Activated CD8-positive, alpha-beta memory T cell treated with anti-CD3 and anti-CD28 coated beads, Interleukin-2, amount 10 ng/mL, durations not matched to agents 7 days and 5 days (primary cell): ENCODE data around the gene LRP1B. TPM values are rescaled to one million over a fixed set of nuclear protein-coding genes. Genes with fewer than 3 reads are reported as not detected.
"Not testable (repeated sequence)": the region's sequence is repeated elsewhere in the genome, so short reads cannot be mapped to it uniquely, and the experiment has no call there.

Experiments used
- ATAC-seq: fragments of 150-1000 bp; cut with Tn5 transposase; one replicate; pipeline ENCODE4 v1.10.0; 2021; ENCODE audit warnings: moderate library complexity
- CTCF ChIA-PET: fragments of 350-600 bp; sonication (Branson Sonifier 250); formaldehyde crosslinking; loops from one replicate; lab custom pipeline; 2021; ENCODE audit warnings: antibody characterized with exemption; lab: Charles Lee
- DNase-seq: peaks from one replicate; pipeline ENCODE4 v3.0.0-alpha.2; 2020
- H3K27ac Mint-ChIP-seq: one replicate; pipeline ENCODE4 v1.8.0; 2021; ENCODE audit warnings: mild to moderate bottlenecking, mixed read lengths
- H3K27me3 Mint-ChIP-seq: one replicate; pipeline ENCODE4 v1.8.0; 2021; ENCODE audit warnings: mixed read lengths
- H3K36me3 Mint-ChIP-seq: one replicate; pipeline ENCODE4 v1.8.0; 2021; ENCODE audit warnings: mild to moderate bottlenecking, mixed read lengths
- H3K4me1 Mint-ChIP-seq: one replicate; pipeline ENCODE4 v1.8.0; 2021; ENCODE audit warnings: mixed read lengths
- H3K4me3 Mint-ChIP-seq: one replicate; pipeline ENCODE4 v1.8.0; 2021; ENCODE audit warnings: mild to moderate bottlenecking, moderate library complexity, mixed read lengths
- H3K9me3 Mint-ChIP-seq: one replicate; pipeline ENCODE4 v1.8.0; 2022; ENCODE audit warnings: low read depth, mixed read lengths
- total RNA-seq, 2 experiments: library from RNA; stranded (reverse); gene quantifications; one replicate each; pipeline ENCODE4 v1.2.3, GENCODE V29; 2021

LRP1B gene
- total RNA-seq, 2 experiments from 2014 or later: not detected

GRCh38 chr2:141226560-141226959 lies 904.3 kb downstream of the LRP1B start:
- H3K27me3 Mint-ChIP-seq: no peaks in the 10 kb centered on the region
- ATAC-seq: no peak
- H3K9me3 Mint-ChIP-seq: peaks cover 9% of the 10 kb centered on the region
- no peak for DNase-seq
- H3K27ac Mint-ChIP-seq: no peak overlapping the region
- H3K4me1 Mint-ChIP-seq: no peaks in the 10 kb centered on the region
- H3K4me3 Mint-ChIP-seq: no peak overlapping the region
- H3K36me3 Mint-ChIP-seq: no peaks in the 10 kb centered on the region
- CTCF ChIA-PET: no interaction called here

- Mint-ChIP-seq H3K27me3 (no peaks in the 10 kb centered on the region), H3K36me3 (no peaks in the 10 kb centered on the region), H3K4me1 (no peaks in the 10 kb centered on the region), H3K4me3 (no peak overlapping the region), H3K9me3 (peaks cover 14% of the 10 kb centered on the region), H3K27ac (no peak overlapping the region)
- ATAC-seq (no peak), DNase-seq (no peak)
- CTCF ChIA-PET: no interaction called here
Measured at GRCh38 chr2:141207036-141207385, 923.8 kb downstream of the LRP1B start.

GRCh38 chr2:141201016-141201565 lies 929.7 kb downstream of the LRP1B start:
- CTCF ChIA-PET: no interaction called here

GRCh38 chr2:141200191-141200590 lies 930.6 kb downstream of the LRP1B start:
- H3K9me3 Mint-ChIP-seq: peaks cover 12% of the 10 kb centered on the region
- no peak overlapping the region for H3K4me3 Mint-ChIP-seq
- no peak for DNase-seq
- H3K27me3 Mint-ChIP-seq: no peaks in the 10 kb centered on the region
- ATAC-seq: no peak
- CTCF ChIA-PET: no interaction called here
- H3K4me1 Mint-ChIP-seq: no peaks in the 10 kb centered on the region
- no peaks in the 10 kb centered on the region for H3K36me3 Mint-ChIP-seq
- H3K27ac Mint-ChIP-seq: no peak overlapping the region

More at GRCh38 chr2:141201016-141201565, 929.7 kb downstream of the LRP1B start:
- Mint-ChIP-seq H3K4me3 (no peak overlapping the region), H3K4me1 (no peaks in the 10 kb centered on the region), H3K9me3 (peaks cover 15% of the 10 kb centered on the region), H3K36me3 (no peaks in the 10 kb centered on the region), H3K27ac (no peak overlapping the region), H3K27me3 (no peaks in the 10 kb centered on the region)
- no peak for DNase-seq
- ATAC-seq: no peak

GRCh38 chr2:141199711-141200110 lies 931.1 kb downstream of the LRP1B start:
- CTCF ChIA-PET: no interaction called here

GRCh38 chr2:141195087-141195486 lies 935.7 kb downstream of the LRP1B start:
- H3K4me1 Mint-ChIP-seq: no peaks in the 10 kb centered on the region
- H3K4me3 Mint-ChIP-seq: no peak overlapping the region
- ATAC-seq (no peak), DNase-seq (no peak)
- no peak overlapping the region for H3K27ac Mint-ChIP-seq
- no peaks in the 10 kb centered on the region for H3K36me3 Mint-ChIP-seq
- peaks cover 15% of the 10 kb centered on the region for H3K9me3 Mint-ChIP-seq
- no peaks in the 10 kb centered on the region for H3K27me3 Mint-ChIP-seq
- CTCF ChIA-PET: no interaction called here

More at GRCh38 chr2:141199711-141200110, 931.1 kb downstream of the LRP1B start:
- DNase-seq: no peak
- no peaks in the 10 kb centered on the region for H3K27me3 Mint-ChIP-seq
- H3K4me3 Mint-ChIP-seq: no peak overlapping the region
- H3K9me3 Mint-ChIP-seq: peaks cover 12% of the 10 kb centered on the region
- H3K4me1 Mint-ChIP-seq: no peaks in the 10 kb centered on the region
- no peaks in the 10 kb centered on the region for H3K36me3 Mint-ChIP-seq
- ATAC-seq: no peak
- H3K27ac Mint-ChIP-seq: no peak overlapping the region

GRCh38 chr2:141187075-141187439 lies 943.8 kb downstream of the LRP1B start:
- DNase-seq (no peak), ATAC-seq (no peak)
- CTCF ChIA-PET: no interaction called here
- peaks cover 2% of the 10 kb centered on the region for H3K9me3 Mint-ChIP-seq
- no peak overlapping the region for H3K27ac Mint-ChIP-seq
- no peaks in the 10 kb centered on the region for H3K36me3 Mint-ChIP-seq
- H3K27me3 Mint-ChIP-seq: no peaks in the 10 kb centered on the region
- H3K4me3 Mint-ChIP-seq: no peak overlapping the region
- H3K4me1 Mint-ChIP-seq: no peaks in the 10 kb centered on the region

- no peak for ATAC-seq
- no peak overlapping the region for H3K4me3 Mint-ChIP-seq
- no peak for DNase-seq
- H3K36me3 Mint-ChIP-seq: no peaks in the 10 kb centered on the region
- CTCF ChIA-PET: no interaction called here
- H3K27me3 Mint-ChIP-seq: no peaks in the 10 kb centered on the region
- H3K9me3 Mint-ChIP-seq: peaks cover 2% of the 10 kb centered on the region
- H3K27ac Mint-ChIP-seq: no peak overlapping the region
- H3K4me1 Mint-ChIP-seq: no peaks in the 10 kb centered on the region
Measured at GRCh38 chr2:141186413-141187074, 944.3 kb downstream of the LRP1B start.

- H3K27ac Mint-ChIP-seq: no peak overlapping the region
- no peaks in the 10 kb centered on the region for H3K27me3 Mint-ChIP-seq
- H3K4me1 Mint-ChIP-seq: no peaks in the 10 kb centered on the region
- H3K36me3 Mint-ChIP-seq: no peaks in the 10 kb centered on the region
- ATAC-seq: no peak
- CTCF ChIA-PET: no interaction called here
- no peak for DNase-seq
- H3K9me3 Mint-ChIP-seq: peaks cover 2% of the 10 kb centered on the region
- no peak overlapping the region for H3K4me3 Mint-ChIP-seq
Measured at GRCh38 chr2:141182246-141182645, 948.6 kb downstream of the LRP1B start.

- CTCF ChIA-PET, H3K4me3 Mint-ChIP-seq, H3K27me3 Mint-ChIP-seq, DNase-seq, H3K36me3 Mint-ChIP-seq, ATAC-seq, H3K4me1 Mint-ChIP-seq, H3K27ac Mint-ChIP-seq, H3K9me3 Mint-ChIP-seq: not testable (repeated sequence)
Measured at GRCh38 chr2:141169117-141169516, 961.7 kb downstream of the LRP1B start.

GRCh38 chr2:141162314-141162713 lies 968.5 kb downstream of the LRP1B start:
- no peaks in the 10 kb centered on the region for H3K27me3 Mint-ChIP-seq
- no peaks in the 10 kb centered on the region for H3K9me3 Mint-ChIP-seq
- no peak overlapping the region for H3K4me3 Mint-ChIP-seq
- CTCF ChIA-PET: no interaction called here
- no peaks in the 10 kb centered on the region for H3K36me3 Mint-ChIP-seq
- DNase-seq (no peak), ATAC-seq (no peak)
- no peak overlapping the region for H3K27ac Mint-ChIP-seq
- no peaks in the 10 kb centered on the region for H3K4me1 Mint-ChIP-seq

- no peak overlapping the region for H3K4me3 Mint-ChIP-seq
- no peak overlapping the region for H3K27ac Mint-ChIP-seq
- no peaks in the 10 kb centered on the region for H3K4me1 Mint-ChIP-seq
- H3K36me3 Mint-ChIP-seq: no peaks in the 10 kb centered on the region
- peaks cover 2% of the 10 kb centered on the region for H3K9me3 Mint-ChIP-seq
- no peak for ATAC-seq
- no peaks in the 10 kb centered on the region for H3K27me3 Mint-ChIP-seq
- no peak for DNase-seq
- CTCF ChIA-PET: no interaction called here
Measured at GRCh38 chr2:141151611-141152286, 979.1 kb downstream of the LRP1B start.

GRCh38 chr2:141142025-141142424 lies 988.8 kb downstream of the LRP1B start:
- Mint-ChIP-seq H3K4me1 (no peaks in the 10 kb centered on the region), H3K36me3 (no peaks in the 10 kb centered on the region), H3K27me3 (no peaks in the 10 kb centered on the region), H3K4me3 (no peak overlapping the region), H3K9me3 (no peaks in the 10 kb centered on the region), H3K27ac (no peak overlapping the region)
- CTCF ChIA-PET: no interaction called here
- ATAC-seq: no peak
- no peak for DNase-seq

GRCh38 chr2:141137122-141137693 lies 993.6 kb downstream of the LRP1B start:
- DNase-seq: no peak
- no peaks in the 10 kb centered on the region for H3K27me3 Mint-ChIP-seq
- peaks cover 1% of the 10 kb centered on the region for H3K36me3 Mint-ChIP-seq
- no peaks in the 10 kb centered on the region for H3K4me1 Mint-ChIP-seq
- peaks cover 11% of the 10 kb centered on the region for H3K9me3 Mint-ChIP-seq
- H3K27ac Mint-ChIP-seq: no peak overlapping the region
- H3K4me3 Mint-ChIP-seq: no peak overlapping the region
- peak; percentile 27 for ATAC-seq
- CTCF ChIA-PET: no interaction called here
